HepG2 (cell line): ENCODE results near the gene TAS2R4.

Source experiments
- FLYWCH1 ChIP-seq: sonication (generic); formaldehyde crosslinking; IDR thresholded peaks from 2 replicates; pipeline ENCODE4 v1.8.1; 2023; ENCODE audit warnings: mild to moderate bottlenecking, missing genetic modification reagents
- FOXP1 ChIP-seq, 2 experiments: fragments of 450-650 bp in 1 of 2; IDR thresholded peaks; 2 replicates each; pipeline ENCODE4 v1.6.1; 2017 to 2018; ENCODE audit warnings: antibody characterized with exemption in 1 of 2
- JUND ChIP-seq: sonication (generic); formaldehyde crosslinking; IDR thresholded peaks from 2 replicates; pipeline ENCODE4 v1.8.0; 2022; ENCODE audit warnings: mild to moderate bottlenecking, missing genetic modification reagents
- RBM22 ChIP-seq: fragments of 200-400 bp; formaldehyde crosslinking; optimal IDR thresholded peaks from 2 replicates; pipeline ENCODE3; 2017; ENCODE audit warnings: mild to moderate bottlenecking, low read length, moderate library complexity
- SIN3A ChIP-seq: IDR thresholded peaks from 2 replicates; pipeline ENCODE4 v1.6.1; 2011; ENCODE audit warnings: low read depth, mild to moderate bottlenecking, control low read depth, low read length, borderline replicate concordance
- TCF7L2 ChIP-seq: IDR thresholded peaks from 2 replicates; pipeline ENCODE4 v1.6.1; 2011; ENCODE audit warnings: mild to moderate bottlenecking, low read depth, low read length, moderate library complexity
- ZNF251 ChIP-seq: sonication (generic); formaldehyde crosslinking; IDR thresholded peaks from 2 replicates; pipeline ENCODE4 v1.9.0; 2021; ENCODE audit warnings: mild to moderate bottlenecking, missing genetic modification reagents
- ZNF746 ChIP-seq: sonication (generic); formaldehyde crosslinking; IDR thresholded peaks from 2 replicates; pipeline ENCODE4 v1.8.0; 2022; ENCODE audit warnings: mild to moderate bottlenecking, missing genetic modification reagents
- ZNF747 ChIP-seq: sonication (generic); formaldehyde crosslinking; IDR thresholded peaks from 2 replicates; pipeline ENCODE4 v1.8.1; 2023; ENCODE audit warnings: missing genetic modification reagents, mild to moderate bottlenecking, borderline replicate concordance
- TF ChIP-seq, protein P1 (sequence below): sonication (generic); formaldehyde crosslinking; IDR thresholded peaks from 2 replicates; pipeline ENCODE4 v1.5.0; 2020; ENCODE audit warnings: mild to moderate bottlenecking, missing genetic modification reagents, moderate library complexity

GRCh38 chr7:141752634-141753033 lies 23.8 kb upstream of the TAS2R4 start:
- no peak for TF ChIP-seq FLYWCH1
- no peak for TF ChIP-seq RBM22
- no peak for TF ChIP-seq ZNF746 (CRISPR knock-in tag)
- no peak for TF ChIP-seq JUND (CRISPR knock-in tag)
- no peak for TF ChIP-seq ZNF747 (CRISPR knock-in tag)
- no peak for TF ChIP-seq SIN3A
- TF ChIP-seq ZNF251 (CRISPR knock-in tag) = no peak
- no peak for TF ChIP-seq FOXP1 (IDR thresholded peaks at IDR 0.05)
- TF ChIP-seq FOXP1 (CRISPR knock-in tag; IDR thresholded peaks at IDR 0.05) = no peak
- TF ChIP-seq TCF7L2 = no peak
- TF ChIP-seq, protein P1, sequence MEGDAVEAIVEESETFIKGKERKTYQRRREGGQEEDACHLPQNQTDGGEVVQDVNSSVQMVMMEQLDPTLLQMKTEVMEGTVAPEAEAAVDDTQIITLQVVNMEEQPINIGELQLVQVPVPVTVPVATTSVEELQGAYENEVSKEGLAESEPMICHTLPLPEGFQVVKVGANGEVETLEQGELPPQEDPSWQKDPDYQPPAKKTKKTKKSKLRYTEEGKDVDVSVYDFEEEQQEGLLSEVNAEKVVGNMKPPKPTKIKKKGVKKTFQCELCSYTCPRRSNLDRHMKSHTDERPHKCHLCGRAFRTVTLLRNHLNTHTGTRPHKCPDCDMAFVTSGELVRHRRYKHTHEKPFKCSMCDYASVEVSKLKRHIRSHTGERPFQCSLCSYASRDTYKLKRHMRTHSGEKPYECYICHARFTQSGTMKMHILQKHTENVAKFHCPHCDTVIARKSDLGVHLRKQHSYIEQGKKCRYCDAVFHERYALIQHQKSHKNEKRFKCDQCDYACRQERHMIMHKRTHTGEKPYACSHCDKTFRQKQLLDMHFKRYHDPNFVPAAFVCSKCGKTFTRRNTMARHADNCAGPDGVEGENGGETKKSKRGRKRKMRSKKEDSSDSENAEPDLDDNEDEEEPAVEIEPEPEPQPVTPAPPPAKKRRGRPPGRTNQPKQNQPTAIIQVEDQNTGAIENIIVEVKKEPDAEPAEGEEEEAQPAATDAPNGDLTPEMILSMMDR = no peak
